ENCODE data around the gene STAT1. TPM values are rescaled to one million over a fixed set of nuclear protein-coding genes. Genes with fewer than 3 reads are reported as not detected.

Gene STAT1
- total RNA-seq, 1 donor from 2014 or later = 811 TPM

GRCh38 chr2:190987938-190988337 is 26.0 kb downstream of the STAT1 start:
- intact Hi-C loops (cut with micrococcal nuclease) = no loop called here

GRCh38 chr2:190987116-190987515 is 26.9 kb downstream of the STAT1 start:
- intact Hi-C loops (cut with micrococcal nuclease) = no loop called here

DNA sequence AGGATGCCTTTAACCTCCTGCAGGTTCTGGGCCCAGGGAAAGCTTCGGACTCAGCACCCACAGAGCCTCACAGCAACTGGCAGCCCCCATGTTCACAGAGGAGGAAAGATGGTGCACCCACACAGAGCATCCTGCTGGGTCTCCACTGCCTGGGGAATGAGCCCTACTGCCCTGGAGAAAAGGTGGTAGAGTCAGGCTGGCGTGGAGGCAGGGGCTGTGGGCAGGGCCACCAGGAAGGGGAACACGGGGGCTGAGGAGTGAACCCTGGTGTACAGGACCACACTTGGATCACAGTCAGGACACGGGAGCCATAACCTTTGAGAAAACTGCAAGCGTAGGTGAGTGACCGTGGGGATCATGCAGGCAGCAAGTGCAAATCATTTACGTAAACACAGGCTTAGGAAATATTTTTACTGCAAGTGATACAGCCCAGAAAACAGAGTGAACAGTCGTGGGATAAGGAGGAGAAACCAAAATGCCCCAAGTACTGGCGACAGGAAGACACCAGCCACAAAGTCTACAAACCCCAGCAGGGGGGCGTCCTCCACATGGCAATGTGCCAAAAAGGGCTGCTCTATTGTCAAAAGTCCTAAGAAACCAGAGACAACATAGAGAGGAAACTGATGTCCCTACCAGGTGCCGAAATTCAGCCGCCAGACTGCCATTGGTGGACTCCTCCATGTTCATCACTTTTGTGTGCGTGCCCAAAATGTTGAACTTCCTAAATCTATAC is 27.6 kb downstream of the STAT1 start:
- intact Hi-C loops (cut with micrococcal nuclease) = no loop called here

DNA sequence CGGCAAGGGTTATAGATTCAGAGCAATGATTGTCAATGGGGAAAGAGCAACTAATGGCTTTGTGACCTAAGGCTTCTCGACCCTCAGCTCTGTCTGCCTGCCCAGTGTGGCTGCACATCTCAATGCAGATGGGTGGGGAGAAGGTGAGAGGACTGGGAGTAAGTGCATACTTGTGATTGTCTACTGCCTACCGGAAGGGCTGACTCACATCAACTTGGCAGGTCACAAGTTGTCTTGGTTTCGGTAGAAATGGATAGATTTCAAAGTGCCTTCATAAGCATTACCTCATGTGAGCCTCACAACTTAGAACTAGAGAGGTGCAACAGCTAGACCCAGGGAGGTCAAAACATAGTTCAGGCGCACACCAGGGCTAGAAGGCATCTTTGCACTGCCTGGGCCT is 29.4 kb downstream of the STAT1 start:
- intact Hi-C loops (cut with micrococcal nuclease) = loop anchor here (5.0 kb wide), 1 partner anchor 82 kb away; no protein-coding TSS in a partner anchor

- intact Hi-C loops (cut with micrococcal nuclease) = loop anchor here (1.0 to 5.0 kb wide), 2 partner anchors 21 to 80 kb away; no protein-coding TSS in a partner anchor
Observed at GRCh38 chr2:190982262-190983034, 31.5 kb downstream of the STAT1 start.

DNA sequence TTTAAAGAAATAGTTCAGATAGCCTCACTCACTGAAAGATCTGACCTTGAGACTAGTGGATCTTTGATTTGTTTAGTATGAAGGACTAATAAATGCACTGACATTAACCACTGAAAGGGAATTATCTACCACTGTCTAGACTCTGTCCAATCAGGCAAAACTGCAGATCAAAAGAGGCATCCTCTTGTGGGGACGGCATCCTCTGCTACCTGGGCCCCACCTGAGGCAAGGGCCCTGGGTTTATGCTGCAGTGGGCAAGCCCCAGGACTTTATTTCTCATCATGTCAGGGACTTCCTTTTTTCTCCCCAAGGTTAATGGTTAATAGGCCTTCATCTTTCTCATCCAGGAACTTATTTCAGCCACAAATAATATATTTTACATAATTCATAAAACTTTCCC is 32.2 kb downstream of the STAT1 start:
- intact Hi-C loops (cut with micrococcal nuclease) = loop anchor here (1.0 to 5.0 kb wide), 3 partner anchors 8 to 79 kb away; no protein-coding TSS in a partner anchor

- intact Hi-C loops (cut with micrococcal nuclease) = loop anchor here (1.0 to 5.0 kb wide), 2 partner anchors 8 to 79 kb away; no protein-coding TSS in a partner anchor
Observed at GRCh38 chr2:190981333-190981732, 32.6 kb downstream of the STAT1 start.

GRCh38 chr2:190980630-190981209 is 33.3 kb downstream of the STAT1 start:
- intact Hi-C loops (cut with micrococcal nuclease) = loop anchor here (1.0 to 5.0 kb wide), 2 partner anchors 9 to 78 kb away; no protein-coding TSS in a partner anchor

GRCh38 chr2:190979906-190980629 is 33.9 kb downstream of the STAT1 start:
- intact Hi-C loops (cut with micrococcal nuclease) = loop anchor here (5.0 kb wide), 1 partner anchor 78 kb away; no protein-coding TSS in a partner anchor

GRCh38 chr2:190978389-190979053 is 35.5 kb downstream of the STAT1 start:
- intact Hi-C loops (cut with micrococcal nuclease) = no loop called here

DNA sequence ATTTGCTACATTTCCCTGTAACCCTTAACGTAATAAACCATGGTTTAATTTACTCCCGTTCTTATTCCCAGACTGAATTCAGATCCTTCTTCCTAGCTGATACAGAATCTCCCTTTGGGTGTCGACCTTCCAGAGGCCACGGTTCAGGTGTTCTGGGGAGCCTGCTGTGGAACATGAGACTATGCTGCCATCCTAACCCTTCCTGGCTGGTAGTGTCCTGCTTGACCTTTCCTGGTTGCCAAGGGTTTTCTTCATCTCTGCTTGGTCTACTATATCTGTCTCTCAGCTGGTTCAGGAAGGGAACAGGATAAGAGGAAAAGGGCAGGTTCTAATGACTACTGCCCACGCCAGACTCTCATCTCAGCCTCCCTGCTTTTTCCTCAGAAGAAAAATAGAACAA is 36.5 kb downstream of the STAT1 start:
- intact Hi-C loops (cut with micrococcal nuclease) = no loop called here

GRCh38 chr2:190976521-190976920 is 37.5 kb downstream of the STAT1 start:
- intact Hi-C loops (cut with micrococcal nuclease) = loop anchor here (1.0 kb wide), 1 partner anchor 8 kb away; no protein-coding TSS in a partner anchor

GRCh38 chr2:190974629-190975361 is 39.2 kb downstream of the STAT1 start:
- intact Hi-C loops (cut with micrococcal nuclease) = loop anchor here (2.0 kb wide), 1 partner anchor 16 kb away; no protein-coding TSS in a partner anchor

DNA sequence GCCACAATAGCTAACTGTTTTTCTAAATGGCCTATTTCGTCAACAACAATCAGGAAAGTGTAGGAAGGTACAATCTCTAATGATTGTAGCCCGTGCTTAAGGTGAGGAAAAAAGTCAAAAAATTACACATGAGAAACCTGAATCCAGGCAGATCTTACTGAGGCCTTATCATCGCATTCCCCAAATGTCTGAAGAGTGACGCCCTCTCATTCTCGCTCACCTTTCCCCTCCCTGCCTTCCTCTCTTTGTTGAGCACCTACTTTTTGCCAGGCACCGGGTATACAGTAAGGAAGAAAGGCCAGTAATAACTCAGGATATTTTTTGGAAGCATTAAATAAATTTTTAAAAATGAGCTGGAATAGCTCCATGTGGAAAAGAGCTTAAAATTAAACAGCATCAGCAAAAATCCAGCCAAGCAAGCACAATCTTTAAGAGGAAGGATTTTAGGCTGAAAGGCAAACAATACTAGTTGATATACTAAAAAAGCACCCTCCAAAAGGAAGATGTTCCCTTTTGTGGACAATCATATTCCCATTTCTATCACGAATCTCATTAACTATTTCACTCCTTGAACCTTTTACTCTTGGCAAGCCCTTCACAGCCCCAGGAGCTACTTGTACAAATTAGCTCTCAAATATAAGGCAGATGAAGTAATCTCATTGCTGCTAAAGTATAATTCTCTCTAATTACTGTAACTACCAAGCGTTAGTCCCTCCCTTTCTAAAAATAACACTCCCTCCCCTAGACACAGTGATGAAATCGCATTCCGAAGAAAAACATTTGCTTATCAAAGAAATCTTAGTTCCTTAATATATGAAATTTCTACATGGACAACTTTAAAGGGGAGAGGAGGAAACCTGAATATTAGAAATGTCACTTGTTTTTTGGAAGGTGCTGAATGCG is 40.0 kb downstream of the STAT1 start:
- intact Hi-C loops (cut with micrococcal nuclease) = loop anchor here (2.0 kb wide), 1 partner anchor 17 kb away; no protein-coding TSS in a partner anchor

DNA sequence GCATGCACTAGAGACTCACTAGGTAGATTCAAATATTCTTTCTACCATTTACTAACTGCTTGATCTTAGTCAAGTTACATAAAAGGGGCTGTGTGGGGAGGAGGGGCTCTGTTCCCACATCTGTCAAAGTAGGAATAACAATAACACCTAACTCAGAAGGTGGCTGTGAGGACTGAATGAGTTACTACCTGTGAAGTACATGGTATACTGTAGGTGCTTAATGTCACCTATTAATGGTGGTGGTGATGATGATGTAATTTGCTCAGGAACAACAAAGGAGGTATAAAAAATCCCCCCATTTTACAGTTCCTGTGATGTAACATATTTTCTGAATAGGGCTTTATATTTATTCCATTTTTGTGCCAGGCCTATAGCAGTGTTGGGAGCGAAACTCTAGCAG is 40.7 kb downstream of the STAT1 start:
- intact Hi-C loops (cut with micrococcal nuclease) = no loop called here

GRCh38 chr2:190972846-190973245 is 41.1 kb downstream of the STAT1 start:
- intact Hi-C loops (cut with micrococcal nuclease) = no loop called here

DNA sequence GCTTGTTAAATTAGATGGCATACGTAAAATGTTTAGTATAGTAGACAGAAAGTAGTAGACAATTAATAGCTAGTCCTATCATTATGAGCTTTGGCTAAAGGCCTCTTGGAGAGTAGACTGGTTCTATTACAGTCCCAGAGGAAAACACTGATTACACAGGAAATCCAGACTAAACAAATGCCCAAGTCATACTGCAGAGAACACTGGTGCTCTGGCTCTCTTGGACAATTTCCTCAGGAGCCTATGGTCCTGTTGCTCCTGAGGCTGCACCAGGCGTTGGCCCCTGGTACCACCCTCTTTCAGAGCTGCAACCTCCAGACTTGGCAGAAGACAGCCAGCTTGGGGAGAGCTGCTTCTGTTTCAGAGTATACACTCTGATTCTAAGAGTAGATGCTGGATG is 41.8 kb downstream of the STAT1 start:
- intact Hi-C loops (cut with micrococcal nuclease) = no loop called here

DNA sequence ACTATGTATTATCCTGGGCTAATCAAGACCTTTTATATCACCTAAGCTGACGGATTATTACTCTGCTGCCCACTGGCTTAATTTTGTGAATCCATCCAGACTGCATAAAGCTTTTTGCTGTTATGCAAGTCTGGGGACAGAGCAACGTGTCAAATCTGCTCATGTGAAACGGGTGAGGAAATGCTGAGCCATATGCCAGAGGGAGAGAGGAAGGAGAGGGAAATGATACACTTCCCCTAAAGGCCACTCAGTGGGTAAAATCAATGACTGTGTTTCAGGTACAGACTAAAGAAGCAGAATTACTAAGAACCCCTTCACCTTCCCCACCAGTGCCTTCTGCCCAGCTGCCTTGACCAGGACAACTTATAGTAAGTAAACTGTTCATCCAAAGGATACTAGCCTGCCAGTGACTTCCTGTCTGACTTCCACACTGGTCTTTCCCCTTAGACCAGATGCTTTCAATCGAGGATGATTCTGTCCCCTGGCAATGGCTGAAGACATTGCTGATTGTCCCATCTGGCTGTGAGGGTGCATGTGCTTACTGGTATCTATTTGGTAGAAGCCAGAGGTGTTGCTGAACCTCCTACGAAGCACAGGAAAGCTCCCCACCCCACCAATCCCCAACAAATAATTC is 43.0 kb downstream of the STAT1 start:
- intact Hi-C loops (cut with micrococcal nuclease) = no loop called here

Measured in T-helper 1 cell treated with Interleukin-12 subunit alpha and Interleukin-12 subunit beta and Interleukin-4 antibody, amounts not matched to agents 30 ng/mL and 1 ng/mL, for 36 hours (primary cell).